Activated naive CD4-positive, alpha-beta T cell treated with anti-CD3 and anti-CD28 coated beads for 36 hours (primary cell): ENCODE results near the gene ZFX. TPM values are rescaled to one million over a fixed set of nuclear protein-coding genes. Genes with fewer than 3 reads are reported as not detected.

Experiments used
- CTCF ChIA-PET: fragments of 350-600 bp; sonication (Branson Sonifier 250); formaldehyde crosslinking; loops from one replicate; lab custom pipeline; 2021; ENCODE audit warnings: antibody characterized with exemption; lab: Charles Lee
- DNase-seq: peaks from one replicate; pipeline ENCODE4 v3.0.0-alpha.2; 2020
- H3K27ac Mint-ChIP-seq: one replicate; pipeline ENCODE4 v1.8.0; 2021; ENCODE audit warnings: mild to moderate bottlenecking, mixed read lengths
- H3K27me3 Mint-ChIP-seq: one replicate; pipeline ENCODE4 v1.8.0; 2021; ENCODE audit warnings: low read depth, mixed read lengths
- H3K36me3 Mint-ChIP-seq: one replicate; pipeline ENCODE4 v1.8.0; 2021; ENCODE audit warnings: low read depth, mixed read lengths
- H3K4me1 Mint-ChIP-seq: one replicate; pipeline ENCODE4 v1.8.0; 2021; ENCODE audit warnings: low read depth, mixed read lengths
- H3K4me3 Mint-ChIP-seq: one replicate; pipeline ENCODE4 v1.8.0; 2021; ENCODE audit warnings: mild to moderate bottlenecking, moderate library complexity, mixed read lengths
- H3K9me3 Mint-ChIP-seq: one replicate; pipeline ENCODE4 v1.8.0; 2021; ENCODE audit warnings: mixed read lengths
- intact Hi-C: fragments of 100-400 bp; cut with micrococcal nuclease; formaldehyde crosslinking; loops from one replicate; pipeline ENCODE4 v1.15.1; 2023
- total RNA-seq, 2 experiments: library from RNA; stranded (reverse); gene quantifications; one replicate each; pipeline ENCODE4 v1.2.3, GENCODE V29; 2021

ZFX gene
- total RNA-seq, 2 experiments from 2014 or later: 27.1 to 27.9 TPM

DNA sequence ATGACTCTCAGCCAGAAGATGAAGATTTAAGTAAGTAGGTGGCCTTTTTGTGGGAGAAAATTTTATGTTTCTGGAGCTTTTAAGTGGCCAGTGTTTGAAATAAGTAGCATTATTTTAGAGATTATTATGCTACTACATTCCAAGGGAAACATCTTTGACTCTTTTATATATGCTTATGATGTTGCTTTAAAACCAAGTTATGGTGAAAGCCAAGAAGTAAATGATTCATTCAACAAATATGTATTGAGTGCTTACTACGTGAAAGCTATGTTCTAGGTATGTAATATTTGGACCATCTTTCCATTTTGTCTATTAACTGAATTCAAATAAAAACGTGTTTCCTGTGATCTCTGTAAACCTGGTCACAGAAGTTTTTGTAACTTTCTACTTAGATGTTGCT lies 58.3 kb downstream of the ZFX start:
- no peak overlapping the region for H3K27ac Mint-ChIP-seq
- H3K9me3 Mint-ChIP-seq: no peaks in the 10 kb centered on the region
- H3K36me3 Mint-ChIP-seq: peaks cover 10% of the 10 kb centered on the region
- DNase-seq: no peak
- intact Hi-C loops: no loop called here
- CTCF ChIA-PET: interaction anchor here (0.6 kb wide), 1 partner anchor 26 kb away, joined by 4 read pairs; no protein-coding TSS in a partner anchor
- peaks cover 14% of the 10 kb centered on the region for H3K4me1 Mint-ChIP-seq
- no peaks in the 10 kb centered on the region for H3K27me3 Mint-ChIP-seq
- H3K4me3 Mint-ChIP-seq: no peak overlapping the region

DNA sequence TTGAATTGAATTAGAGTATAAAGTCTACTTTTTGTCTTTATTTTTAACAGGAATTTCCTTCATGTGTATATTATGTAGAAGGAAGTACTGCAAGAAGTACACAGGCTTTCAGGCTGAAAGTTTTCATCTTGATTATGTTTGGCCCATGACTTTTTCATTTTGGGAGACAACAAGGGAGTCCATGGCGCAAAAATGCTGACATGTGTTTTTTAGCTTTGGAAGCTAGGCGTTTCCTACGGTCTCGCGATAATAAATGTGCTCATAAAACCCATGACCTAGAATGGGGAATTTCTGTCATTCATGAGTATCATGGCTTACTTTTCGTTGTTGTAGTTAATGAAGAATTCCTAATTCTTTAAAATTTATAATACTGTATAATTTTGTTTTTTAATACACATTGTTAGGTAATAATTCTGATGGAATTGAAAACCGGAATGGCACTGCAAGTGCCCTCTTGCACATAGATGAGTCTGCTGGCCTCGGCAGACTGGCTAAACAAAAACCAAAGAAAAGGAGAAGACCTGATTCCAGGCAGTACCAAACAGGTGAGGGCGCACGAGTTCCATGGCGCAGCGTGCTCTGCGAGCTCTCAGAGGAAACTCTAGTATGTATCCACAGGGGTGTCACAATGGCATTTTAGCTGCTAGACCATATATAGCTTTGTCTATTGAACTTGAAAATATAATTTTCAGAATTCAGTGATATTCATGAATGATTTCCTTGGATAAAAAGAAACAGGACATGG lies 59.1 kb downstream of the ZFX start:
- CTCF ChIA-PET: interaction anchor here (0.6 kb wide), 1 partner anchor 97 kb away, joined by 4 read pairs; no protein-coding TSS in a partner anchor
- no peak overlapping the region for H3K27ac Mint-ChIP-seq
- intact Hi-C loops: no loop called here
- H3K9me3 Mint-ChIP-seq: no peaks in the 10 kb centered on the region
- H3K4me3 Mint-ChIP-seq: no peak overlapping the region
- no peak for DNase-seq
- peaks cover 10% of the 10 kb centered on the region for H3K36me3 Mint-ChIP-seq
- H3K4me1 Mint-ChIP-seq: peaks cover 6% of the 10 kb centered on the region
- no peaks in the 10 kb centered on the region for H3K27me3 Mint-ChIP-seq

GRCh38 chrX:24210190-24210589 lies 60.7 kb downstream of the ZFX start:
- H3K27me3 Mint-ChIP-seq: no peaks in the 10 kb centered on the region
- H3K4me3 Mint-ChIP-seq: no peak overlapping the region
- peaks cover 10% of the 10 kb centered on the region for H3K36me3 Mint-ChIP-seq
- H3K9me3 Mint-ChIP-seq: no peaks in the 10 kb centered on the region
- peaks cover 2% of the 10 kb centered on the region for H3K4me1 Mint-ChIP-seq
- CTCF ChIA-PET: no interaction called here
- H3K27ac Mint-ChIP-seq: no peak overlapping the region
- DNase-seq: no peak
- intact Hi-C loops: no loop called here

DNA sequence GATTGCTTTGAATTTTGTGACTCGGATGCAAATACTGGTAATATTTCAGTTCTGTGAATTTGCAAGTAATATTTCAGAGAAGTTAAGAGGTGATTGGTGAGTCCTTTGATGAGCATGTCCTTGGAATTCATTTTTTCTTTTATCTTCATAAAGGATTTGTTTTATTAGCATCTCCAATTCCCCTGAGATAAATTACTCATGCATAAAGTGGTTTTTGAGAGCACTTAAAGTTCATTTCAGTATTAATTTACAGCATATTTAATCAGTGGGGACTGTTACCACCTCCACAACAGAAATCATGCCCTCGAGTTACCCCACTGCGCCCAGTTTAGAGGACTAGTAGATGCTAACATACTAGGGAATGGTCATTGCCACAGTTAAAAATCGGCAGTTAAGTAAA lies 65.0 kb downstream of the ZFX start:
- Mint-ChIP-seq H3K4me3 (no peak overlapping the region), H3K27me3 (no peaks in the 10 kb centered on the region), H3K36me3 (peaks cover 10% of the 10 kb centered on the region), H3K9me3 (no peaks in the 10 kb centered on the region), H3K27ac (no peak overlapping the region), H3K4me1 (peaks cover 6% of the 10 kb centered on the region)
- intact Hi-C loops: no loop called here
- DNase-seq: no peak
- CTCF ChIA-PET: no interaction called here

- H3K36me3 Mint-ChIP-seq: peaks cover 10% of the 10 kb centered on the region
- intact Hi-C loops: no loop called here
- H3K27ac Mint-ChIP-seq: no peak overlapping the region
- no peak overlapping the region for H3K4me3 Mint-ChIP-seq
- CTCF ChIA-PET: no interaction called here
- no peaks in the 10 kb centered on the region for H3K27me3 Mint-ChIP-seq
- DNase-seq: no peak
- no peaks in the 10 kb centered on the region for H3K9me3 Mint-ChIP-seq
- H3K4me1 Mint-ChIP-seq: peaks cover 6% of the 10 kb centered on the region
Observed at GRCh38 chrX:24215272-24215671, 65.7 kb downstream of the ZFX start.

DNA sequence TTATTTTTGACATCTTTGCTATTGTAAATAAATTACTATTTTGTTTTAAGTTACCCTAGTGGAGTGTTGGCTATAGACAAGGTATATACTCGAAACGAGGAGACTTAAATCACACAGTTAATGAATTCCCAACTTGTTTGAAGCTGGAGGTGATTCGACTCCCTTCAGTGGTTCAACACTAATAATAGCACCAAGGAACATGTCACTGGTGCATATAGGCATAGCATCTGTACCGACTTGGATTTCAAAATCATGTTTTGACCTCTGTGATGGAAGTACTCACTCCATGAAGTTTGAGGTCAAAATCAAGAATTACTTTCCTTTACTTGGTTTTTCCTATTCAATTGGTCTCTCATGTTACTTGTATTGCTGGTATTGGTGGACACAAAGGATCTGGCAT lies 66.5 kb downstream of the ZFX start:
- Mint-ChIP-seq H3K4me1 (peaks cover 6% of the 10 kb centered on the region), H3K27ac (no peak overlapping the region), H3K4me3 (no peak overlapping the region), H3K27me3 (no peaks in the 10 kb centered on the region), H3K36me3 (peaks cover 7% of the 10 kb centered on the region), H3K9me3 (no peaks in the 10 kb centered on the region)
- intact Hi-C loops: no loop called here
- CTCF ChIA-PET: no interaction called here
- no peak for DNase-seq

DNA sequence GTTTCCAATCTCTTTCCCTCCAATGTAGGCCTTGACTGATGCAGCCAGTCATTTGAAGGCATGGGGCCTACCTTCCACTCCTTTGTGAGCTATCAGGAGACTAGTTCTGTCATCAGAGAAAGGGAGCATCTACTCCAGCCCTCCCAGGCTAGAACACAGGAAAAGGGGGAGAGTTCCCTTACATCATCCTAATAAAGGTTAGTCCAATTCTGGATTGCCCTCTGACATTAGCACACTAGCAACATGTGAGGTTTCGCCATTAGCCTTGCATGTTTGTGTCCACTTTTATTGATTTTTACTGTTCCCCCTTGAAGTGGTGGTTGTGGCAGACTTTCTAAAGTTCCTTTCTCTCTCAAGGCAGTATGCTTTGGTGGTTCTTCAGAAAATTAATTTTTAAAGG lies 67.3 kb downstream of the ZFX start:
- intact Hi-C loops: no loop called here
- peaks cover 6% of the 10 kb centered on the region for H3K4me1 Mint-ChIP-seq
- no peak overlapping the region for H3K4me3 Mint-ChIP-seq
- DNase-seq: no peak
- no peaks in the 10 kb centered on the region for H3K9me3 Mint-ChIP-seq
- H3K27ac Mint-ChIP-seq: peak overlapping the region; percentile 13
- H3K36me3 Mint-ChIP-seq: peaks cover 5% of the 10 kb centered on the region
- H3K27me3 Mint-ChIP-seq: no peaks in the 10 kb centered on the region
- CTCF ChIA-PET: no interaction called here

DNA sequence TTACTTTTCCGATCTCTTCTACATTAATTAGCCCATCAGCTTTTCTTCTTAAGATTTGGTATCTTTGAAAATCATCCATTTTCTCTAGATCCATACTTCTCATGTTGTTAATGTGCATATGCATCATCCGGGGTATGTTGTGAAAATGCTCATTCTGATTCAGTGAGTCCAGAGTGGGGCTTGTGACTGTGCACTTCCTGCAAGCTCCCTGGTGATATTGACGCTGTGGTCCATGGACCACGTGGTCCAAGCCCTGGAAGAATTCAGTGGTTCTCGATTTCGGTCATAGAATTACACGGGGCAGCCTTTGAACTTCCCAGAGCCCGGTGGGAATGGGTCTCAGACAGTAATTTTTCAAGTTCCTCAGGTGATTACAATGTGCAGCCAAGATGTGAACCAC lies 69.8 kb downstream of the ZFX start:
- DNase-seq: no peak
- Mint-ChIP-seq H3K4me3 (no peak overlapping the region), H3K4me1 (peaks cover 6% of the 10 kb centered on the region), H3K27me3 (no peaks in the 10 kb centered on the region), H3K36me3 (peaks cover 1% of the 10 kb centered on the region), H3K27ac (no peak overlapping the region), H3K9me3 (no peaks in the 10 kb centered on the region)
- CTCF ChIA-PET: interaction anchor here (0.5 kb wide), 1 partner anchor 23 kb away, joined by 3 read pairs; no protein-coding TSS in a partner anchor
- intact Hi-C loops: no loop called here

DNA sequence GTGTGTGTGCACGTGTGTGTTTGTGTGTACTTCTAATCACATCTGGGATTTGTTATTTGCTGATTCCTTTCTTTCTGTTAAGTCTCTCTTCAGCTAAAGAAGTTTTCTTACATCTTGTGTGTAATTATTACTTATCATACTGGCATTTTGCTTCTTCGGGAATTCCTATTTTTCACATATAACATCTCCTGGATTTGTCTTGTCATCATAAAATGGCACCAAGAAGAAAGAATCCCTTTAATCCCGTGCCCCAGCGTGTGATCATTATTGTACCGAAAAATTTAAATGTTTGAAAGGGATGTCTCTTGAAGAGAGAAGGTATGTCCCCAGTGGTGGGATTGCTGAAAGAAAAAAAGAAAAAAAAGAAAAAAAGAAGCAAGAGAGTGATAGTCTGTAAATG lies 72.3 kb downstream of the ZFX start:
- H3K36me3 Mint-ChIP-seq: no peaks in the 10 kb centered on the region
- H3K4me3 Mint-ChIP-seq: no peak overlapping the region
- DNase-seq: no peak
- intact Hi-C loops: no loop called here
- CTCF ChIA-PET: no interaction called here
- peaks cover 2% of the 10 kb centered on the region for H3K9me3 Mint-ChIP-seq
- H3K27ac Mint-ChIP-seq: no peak overlapping the region
- no peaks in the 10 kb centered on the region for H3K4me1 Mint-ChIP-seq
- no peaks in the 10 kb centered on the region for H3K27me3 Mint-ChIP-seq

DNA sequence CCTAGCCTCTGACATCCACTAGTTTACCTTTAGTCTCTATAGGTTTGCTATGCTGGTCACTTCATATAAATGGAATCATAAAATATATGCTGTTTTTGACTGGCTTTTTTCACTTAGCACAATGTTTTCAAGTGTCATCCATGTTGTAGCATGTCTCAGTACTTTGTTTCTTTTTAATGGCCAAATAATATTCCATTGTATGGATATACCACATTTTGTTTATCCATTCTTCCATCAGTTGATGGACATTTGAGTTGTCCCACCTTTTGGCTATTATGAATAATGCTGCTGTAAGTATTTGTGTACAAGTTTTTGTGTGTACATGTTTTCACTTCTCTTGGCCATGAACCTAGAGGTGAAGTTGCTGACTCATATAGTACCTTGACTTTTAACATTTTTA lies 75.7 kb downstream of the ZFX start:
- no peak overlapping the region for H3K4me3 Mint-ChIP-seq
- DNase-seq: no peak
- intact Hi-C loops: no loop called here
- no peak overlapping the region for H3K27ac Mint-ChIP-seq
- peaks cover 2% of the 10 kb centered on the region for H3K9me3 Mint-ChIP-seq
- H3K4me1 Mint-ChIP-seq: no peaks in the 10 kb centered on the region
- no peaks in the 10 kb centered on the region for H3K36me3 Mint-ChIP-seq
- no peaks in the 10 kb centered on the region for H3K27me3 Mint-ChIP-seq
- CTCF ChIA-PET: no interaction called here

- no peak overlapping the region for H3K4me3 Mint-ChIP-seq
- CTCF ChIA-PET: no interaction called here
- peaks cover 1% of the 10 kb centered on the region for H3K4me1 Mint-ChIP-seq
- peaks cover 2% of the 10 kb centered on the region for H3K9me3 Mint-ChIP-seq
- no peaks in the 10 kb centered on the region for H3K27me3 Mint-ChIP-seq
- intact Hi-C loops: no loop called here
- DNase-seq: no peak
- H3K36me3 Mint-ChIP-seq: no peaks in the 10 kb centered on the region
- no peak overlapping the region for H3K27ac Mint-ChIP-seq
Observed at GRCh38 chrX:24226176-24226575, 76.6 kb downstream of the ZFX start.

DNA sequence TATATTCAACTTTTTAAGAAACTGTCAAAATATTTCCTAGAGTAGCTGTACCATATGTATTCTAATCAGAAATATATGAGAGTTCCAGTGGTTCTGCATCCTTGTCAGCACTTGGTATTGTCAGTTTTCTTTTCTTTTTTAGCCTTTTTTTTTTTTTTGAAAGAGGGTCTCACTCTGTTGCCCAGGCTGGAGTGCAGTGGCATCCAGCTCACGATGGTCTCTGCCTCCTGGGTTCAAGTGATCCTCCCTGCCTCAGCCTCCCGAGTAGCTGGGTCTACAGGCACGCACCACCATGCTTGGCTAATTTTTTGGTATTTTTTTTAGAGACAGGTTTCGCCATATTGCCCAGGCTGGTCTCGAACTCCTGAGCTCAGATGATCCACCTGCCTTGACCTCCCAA lies 79.1 kb downstream of the ZFX start:
- DNase-seq: no peak
- Mint-ChIP-seq H3K9me3 (peaks cover 2% of the 10 kb centered on the region), H3K4me3 (no peak overlapping the region), H3K27me3 (no peaks in the 10 kb centered on the region), H3K36me3 (no peaks in the 10 kb centered on the region), H3K4me1 (peaks cover 3% of the 10 kb centered on the region), H3K27ac (no peak overlapping the region)
- CTCF ChIA-PET: no interaction called here
- intact Hi-C loops: no loop called here

DNA sequence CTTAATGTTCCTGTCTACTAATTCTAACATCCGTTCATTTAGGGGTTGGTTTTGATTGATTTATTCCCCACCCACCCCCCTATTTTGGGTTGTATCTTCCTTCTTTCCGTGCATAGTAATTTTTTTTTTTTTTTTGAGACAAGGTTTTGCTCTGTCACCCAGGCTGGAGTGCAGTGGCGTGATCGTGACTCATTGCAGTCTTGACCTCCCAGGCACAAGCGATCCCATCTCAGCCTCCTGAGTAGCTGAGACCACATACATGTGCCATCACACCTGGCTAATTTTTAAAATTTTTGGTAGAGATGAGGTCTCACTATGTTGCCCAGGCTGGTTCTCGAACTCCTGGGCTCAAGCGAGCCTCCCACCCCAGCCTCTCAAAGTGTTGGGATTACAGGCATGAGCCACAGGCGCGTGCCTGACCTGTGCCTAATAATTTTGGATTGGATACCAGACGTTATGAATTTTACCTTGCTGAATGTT lies 79.9 kb downstream of the ZFX start:
- CTCF ChIA-PET: interaction anchor here (0.5 to 0.6 kb wide), 2 partner anchors 12 to 37 kb away, joined by 3 read pairs; no protein-coding TSS in a partner anchor
- no peaks in the 10 kb centered on the region for H3K36me3 Mint-ChIP-seq
- intact Hi-C loops: no loop called here
- H3K27ac Mint-ChIP-seq: no peak overlapping the region
- peaks cover 2% of the 10 kb centered on the region for H3K9me3 Mint-ChIP-seq
- H3K4me3 Mint-ChIP-seq: no peak overlapping the region
- peaks cover 3% of the 10 kb centered on the region for H3K4me1 Mint-ChIP-seq
- DNase-seq: no peak
- H3K27me3 Mint-ChIP-seq: no peaks in the 10 kb centered on the region
